ENCODE measurements around the gene HLCS. TPM values are rescaled to one million over a fixed set of nuclear protein-coding genes. Genes with fewer than 3 reads are reported as not detected.

Gene HLCS
- total RNA-seq, 1 donor from 2014 or later, result 17.1 TPM

GRCh38 chr21:36830100-36830499 lies 136.4 kb downstream of the HLCS start:
- ATAC-seq (no peak), DNase-seq (no peak)
- no peaks in the 10 kb centered on the region for H3K27me3 ChIP-seq (ENCODE audit: low read depth)
- TF ChIP-seq CTCF (IDR thresholded peaks at IDR 0.05), result no peak
- H3K4me3 ChIP-seq, result no peak overlapping the region
- no peaks in the 10 kb centered on the region for H3K9me3 ChIP-seq
- H3K4me1 ChIP-seq, result no peaks in the 10 kb centered on the region
- no peaks in the 10 kb centered on the region for H3K36me3 ChIP-seq
- no peak overlapping the region for H3K27ac ChIP-seq
- intact Hi-C loops (cut with DNase I), result no loop called here

- no peak for TF ChIP-seq CTCF (IDR thresholded peaks at IDR 0.05)
- Histone ChIP-seq H3K4me1 (no peaks in the 10 kb centered on the region), H3K36me3 (no peaks in the 10 kb centered on the region), H3K27me3 (ENCODE audit: low read depth) (no peaks in the 10 kb centered on the region), H3K9me3 (no peaks in the 10 kb centered on the region), H3K27ac (no peak overlapping the region), H3K4me3 (no peak overlapping the region)
- intact Hi-C loops (cut with DNase I), result no loop called here
- ATAC-seq (no peak), DNase-seq (no peak)
Measured at GRCh38 chr21:36828891-36829515, 137.5 kb downstream of the HLCS start.

GRCh38 chr21:36828208-36828607 lies 138.3 kb downstream of the HLCS start:
- no peaks in the 10 kb centered on the region for H3K4me1 ChIP-seq
- ATAC-seq (no peak), DNase-seq (no peak)
- no peaks in the 10 kb centered on the region for H3K9me3 ChIP-seq
- H3K4me3 ChIP-seq, result no peak overlapping the region
- no peak for TF ChIP-seq CTCF (IDR thresholded peaks at IDR 0.05)
- no peaks in the 10 kb centered on the region for H3K36me3 ChIP-seq
- intact Hi-C loops (cut with DNase I), result no loop called here
- H3K27ac ChIP-seq, result no peak overlapping the region
- H3K27me3 ChIP-seq (ENCODE audit: low read depth), result no peaks in the 10 kb centered on the region

- Histone ChIP-seq H3K27ac (no peak overlapping the region), H3K36me3 (peaks cover 4% of the 10 kb centered on the region), H3K4me3 (no peak overlapping the region), H3K4me1 (no peaks in the 10 kb centered on the region), H3K27me3 (ENCODE audit: low read depth) (no peaks in the 10 kb centered on the region), H3K9me3 (no peaks in the 10 kb centered on the region)
- ATAC-seq, result no peak
- no peak for TF ChIP-seq CTCF (IDR thresholded peaks at IDR 0.05)
- no peak for DNase-seq
- intact Hi-C loops (cut with DNase I), result no loop called here
Measured at GRCh38 chr21:36825658-36826057, 140.8 kb downstream of the HLCS start.

GRCh38 chr21:36821032-36821299 lies 145.5 kb downstream of the HLCS start:
- Histone ChIP-seq H3K27me3 (ENCODE audit: low read depth) (no peaks in the 10 kb centered on the region), H3K4me1 (no peaks in the 10 kb centered on the region), H3K36me3 (peaks cover 8% of the 10 kb centered on the region), H3K27ac (no peak overlapping the region), H3K4me3 (no peak overlapping the region), H3K9me3 (no peaks in the 10 kb centered on the region)
- TF ChIP-seq CTCF (IDR thresholded peaks at IDR 0.05), result no peak
- intact Hi-C loops (cut with DNase I), result no loop called here
- ATAC-seq (no peak), DNase-seq (no peak)

All from lower lobe of right lung (tissue), 2 donors.